Esophagus mucosa (tissue), 1 donor: ENCODE data around the gene PMS2. TPM values are rescaled to one million over a fixed set of nuclear protein-coding genes. Genes with fewer than 3 reads are reported as not detected.
"Not testable (repeated sequence)": the region's sequence is repeated elsewhere in the genome, so short reads cannot be mapped to it uniquely, and the experiment has no call there.

Experiments
- ATAC-seq: fragments of 200-7000 bp; cut with Tn5 transposase; one replicate; pipeline ENCODE4 v1.9.1; 2020
- total RNA-seq: library from RNA; stranded (reverse); gene quantifications from one replicate; pipeline ENCODE4 v1.2.4, GENCODE V29; 2023
- donor health status: DM: yes; HTN: yes; CAD: no.

Gene PMS2
- total RNA-seq, 1 donor from 2014 or later, result 9.5 TPM

DNA sequence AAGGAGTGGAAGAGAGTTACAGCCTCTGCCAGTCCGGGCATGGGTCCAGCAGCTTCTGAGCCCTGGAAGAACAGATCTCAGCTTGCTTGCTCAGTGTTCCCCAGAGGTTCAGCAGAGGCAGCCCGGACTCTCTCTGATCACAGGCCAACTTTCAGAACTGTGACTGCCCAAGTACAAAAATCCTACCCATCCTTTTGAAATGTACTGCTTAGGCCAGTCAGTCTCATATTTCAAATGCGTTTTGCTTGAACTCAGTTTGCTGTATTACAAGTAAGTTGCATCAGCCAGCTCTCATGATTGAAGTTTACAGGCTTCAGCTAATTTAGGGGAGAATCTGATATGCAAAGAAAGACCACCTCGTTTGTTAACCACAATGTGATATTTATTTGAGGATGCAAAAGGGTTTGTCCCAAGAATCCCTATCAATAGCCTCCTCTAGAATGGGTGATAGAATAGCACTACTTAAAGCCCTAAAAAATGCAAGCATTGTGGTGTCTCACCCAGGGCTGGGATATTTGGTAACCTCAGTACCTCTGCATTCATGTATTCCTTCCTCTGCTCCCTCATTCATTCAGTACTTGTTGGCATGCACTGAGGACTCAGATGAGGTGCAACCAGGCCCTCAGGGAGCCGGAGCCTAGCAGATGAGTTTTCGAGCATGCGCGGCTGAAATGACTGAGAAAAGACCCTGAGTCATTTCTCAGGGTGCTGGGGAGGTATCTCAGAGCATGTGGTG, 7.2 kb upstream of the PMS2 start:
- peak; percentile 83 for ATAC-seq

DNA sequence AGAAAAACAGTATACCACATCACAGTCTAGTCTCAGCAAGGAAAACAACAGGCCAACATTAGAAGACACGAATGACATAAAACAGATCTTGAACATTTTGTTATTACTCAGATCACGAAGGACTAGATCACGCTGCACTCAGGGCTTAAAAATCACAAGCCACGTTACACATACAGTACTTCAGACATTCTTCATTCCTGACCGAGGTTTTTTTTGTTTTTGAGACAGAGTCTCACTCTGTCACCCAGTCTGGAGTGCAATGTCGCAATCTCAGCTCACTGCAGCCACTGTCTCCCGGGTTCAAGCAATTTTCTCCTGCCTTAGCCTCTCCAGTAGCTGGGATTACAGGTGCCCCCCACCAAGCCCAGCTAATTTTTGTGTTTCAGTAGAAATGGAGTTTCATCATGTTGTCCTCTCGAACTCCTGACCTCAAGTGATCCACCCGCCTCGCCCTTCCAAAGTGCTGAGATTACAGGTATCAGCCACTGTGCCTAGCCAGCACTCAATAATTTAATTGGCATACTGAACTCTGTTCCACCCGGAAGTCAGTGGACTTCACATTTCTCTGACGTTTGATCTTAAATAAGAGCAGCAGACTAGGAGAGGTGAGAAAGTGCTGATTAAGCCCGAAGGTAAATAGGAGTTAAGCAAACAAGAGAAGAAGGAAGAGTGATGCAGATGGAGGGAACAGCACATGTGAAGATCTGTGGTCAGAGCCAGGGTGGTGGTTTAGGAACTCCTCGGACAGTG, 3.7 kb upstream of the PMS2 start:
- peak; percentile 36 for ATAC-seq

DNA sequence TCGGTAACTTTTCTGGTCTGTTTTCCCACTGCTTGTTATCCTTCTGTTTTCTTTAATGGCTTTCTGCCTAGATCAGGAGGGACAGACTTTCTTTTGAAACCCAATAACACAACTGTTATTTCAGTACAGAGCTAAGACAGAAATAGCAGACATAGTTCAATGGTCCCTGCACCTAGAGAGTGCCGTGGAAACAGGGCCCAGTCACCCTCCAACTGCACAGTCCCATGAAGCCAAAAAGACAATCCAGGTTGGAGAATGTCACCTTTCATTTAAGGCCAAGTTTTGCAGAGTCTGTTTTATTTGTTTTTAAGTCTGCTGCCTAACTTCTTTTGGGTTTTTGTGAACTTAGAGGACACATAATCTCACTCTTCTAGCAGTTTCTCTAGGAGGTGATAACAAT, 2.7 kb upstream of the PMS2 start:
- ATAC-seq, result no peak

DNA sequence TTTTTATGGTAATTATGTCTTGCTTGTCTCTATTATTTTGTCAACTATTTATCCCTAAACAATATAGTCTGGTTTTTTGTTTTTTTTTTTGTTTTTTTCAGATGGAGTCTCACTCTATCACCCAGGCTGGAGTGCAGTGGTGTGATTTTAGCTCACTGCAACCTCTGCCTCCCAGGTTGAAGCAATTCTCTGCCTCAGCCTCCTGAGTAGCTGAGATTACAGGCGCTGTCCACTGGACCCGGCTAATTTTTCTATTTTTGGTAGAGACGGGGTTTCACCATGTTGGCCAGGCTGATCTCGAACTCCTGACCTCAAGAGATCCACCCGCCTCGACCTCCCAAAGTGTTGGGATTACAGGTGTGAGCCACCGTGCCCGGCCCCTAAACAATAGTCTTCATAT, 1.5 kb upstream of the PMS2 start:
- not testable (repeated sequence) for ATAC-seq

DNA sequence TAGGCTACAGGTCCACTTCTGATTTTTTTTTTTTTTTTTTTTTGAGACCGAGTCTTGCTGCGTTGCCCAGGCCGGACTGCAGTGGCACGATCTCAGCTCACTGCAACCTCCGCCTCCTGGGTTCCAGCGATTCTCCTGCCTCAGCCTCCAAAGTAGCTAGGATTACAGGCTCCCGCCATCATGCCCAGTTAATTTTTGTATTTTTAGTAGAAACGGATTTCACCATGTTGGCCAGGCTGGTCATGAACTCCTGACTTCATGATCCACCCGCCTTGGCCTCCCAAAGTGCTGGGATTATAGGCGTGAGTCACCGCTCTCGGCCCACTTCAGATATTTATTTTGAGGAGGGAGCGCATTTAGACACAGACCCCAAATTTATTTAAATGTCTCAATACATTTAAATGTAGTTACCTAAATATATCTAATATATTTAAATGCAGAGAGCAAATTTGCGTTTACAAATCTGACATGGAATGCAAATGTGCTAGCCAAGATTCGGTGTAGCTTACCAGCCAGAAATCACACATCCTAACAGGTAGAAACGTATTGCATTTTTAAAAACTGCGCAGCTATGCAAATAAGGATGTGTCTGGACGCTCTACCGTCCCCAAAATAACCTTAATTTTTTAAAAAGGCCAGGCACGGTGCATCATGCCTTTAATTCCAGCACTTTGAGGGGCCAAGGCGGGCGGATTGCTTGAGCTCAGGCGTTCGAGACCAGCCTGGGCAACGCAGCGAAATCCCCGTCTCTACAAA, 836 bp downstream of the PMS2 start:
- not testable (repeated sequence) for ATAC-seq

DNA sequence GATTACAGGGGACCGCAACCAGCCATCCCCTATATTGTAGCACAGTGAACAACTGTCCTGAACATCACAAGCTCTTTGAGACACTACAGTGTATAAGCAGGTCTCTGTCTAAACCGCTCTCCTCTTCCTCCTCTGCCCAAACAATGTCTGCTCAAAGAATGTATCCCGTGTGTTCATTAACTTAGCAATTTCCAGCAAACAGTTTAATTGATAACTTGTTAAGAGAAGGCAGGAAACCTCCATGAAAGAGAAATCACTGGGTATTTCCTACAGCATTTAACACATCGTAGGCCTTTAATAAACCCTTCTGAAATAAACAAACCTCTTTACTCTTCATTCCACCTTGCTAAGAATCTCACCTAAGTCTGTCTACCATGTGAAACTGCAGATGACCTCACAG, 1.5 kb downstream of the PMS2 start:
- ATAC-seq, result no peak

DNA sequence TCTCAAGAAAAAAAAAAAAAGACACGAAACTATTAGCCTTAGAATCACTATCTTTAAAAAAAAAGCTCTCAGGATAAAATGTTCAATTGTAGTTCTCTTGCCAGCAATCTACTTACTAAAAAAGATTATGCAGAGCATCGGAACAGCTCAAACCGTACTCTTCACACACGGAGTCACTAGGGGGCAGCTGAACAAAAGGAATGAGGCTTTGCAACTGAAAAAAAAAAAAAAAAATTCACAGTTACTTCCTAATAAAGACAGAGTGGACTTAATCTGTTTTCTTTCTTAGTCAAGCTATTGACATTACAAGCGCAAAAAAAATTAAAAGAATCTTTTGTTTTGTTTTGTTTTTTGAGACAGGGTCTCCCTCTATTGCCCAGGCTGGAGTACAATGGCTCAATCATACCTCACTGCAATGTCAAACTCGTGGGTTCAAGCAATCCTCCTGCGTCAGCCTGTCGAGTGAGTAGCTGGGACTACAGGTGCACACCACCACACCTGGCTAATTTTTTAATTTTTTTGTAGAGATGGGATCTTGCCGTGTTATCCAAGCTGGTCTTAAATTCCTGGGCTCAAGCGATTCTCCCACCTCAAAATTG, 11.5 kb downstream of the PMS2 start:
- peak; percentile 71 for ATAC-seq

DNA sequence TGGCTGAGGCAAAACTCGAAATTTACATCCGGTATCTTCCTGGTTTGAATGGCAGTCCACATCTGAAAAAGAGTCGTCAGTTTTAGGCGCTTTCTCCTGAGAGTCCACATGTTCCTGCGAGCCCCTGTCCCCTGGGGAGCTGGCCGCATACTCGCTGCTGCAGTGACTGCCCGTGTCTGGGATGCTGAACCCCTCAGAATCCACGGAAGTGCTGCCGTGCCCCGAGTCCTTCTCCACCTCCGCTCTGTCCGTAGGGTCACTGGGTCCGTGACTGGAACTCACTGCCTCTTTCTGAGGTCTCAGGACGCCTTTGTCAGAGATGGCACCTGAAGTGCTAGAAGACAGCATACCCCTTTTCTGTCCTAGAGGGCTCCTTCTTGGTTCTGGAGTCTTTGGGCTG, 21.8 kb downstream of the PMS2 start:
- not testable (repeated sequence) for ATAC-seq

DNA sequence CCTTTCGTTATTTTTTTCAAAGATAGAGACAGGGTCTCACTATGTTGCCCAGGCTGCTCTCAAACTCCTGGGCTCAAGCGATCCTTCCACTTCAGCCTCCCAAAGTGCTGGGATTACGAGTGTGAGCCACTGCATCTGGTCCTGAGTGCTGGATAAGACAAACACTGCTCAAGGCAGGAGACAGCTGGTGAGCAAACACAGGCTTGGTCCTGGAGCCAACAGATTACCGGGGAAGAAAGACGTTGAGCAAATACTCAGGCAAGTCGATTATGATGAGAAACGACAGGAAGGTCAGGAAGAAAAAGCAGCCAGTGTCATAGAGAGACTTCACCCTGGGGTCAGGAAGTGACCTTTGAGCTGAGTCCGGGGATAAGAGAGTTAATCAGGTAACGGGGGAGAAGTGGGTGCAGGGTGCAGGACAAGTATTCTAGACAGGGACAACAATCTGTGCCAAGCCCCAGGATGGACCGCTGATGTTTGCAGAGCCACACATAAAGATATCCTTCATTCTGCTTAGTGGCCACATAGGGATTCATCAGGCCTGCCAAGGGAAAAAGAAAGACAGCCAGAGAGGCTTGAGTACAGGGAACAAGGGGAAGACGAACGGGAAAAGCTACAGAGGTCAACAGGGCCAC, 29.1 kb downstream of the PMS2 start:
- not testable (repeated sequence) for ATAC-seq

DNA sequence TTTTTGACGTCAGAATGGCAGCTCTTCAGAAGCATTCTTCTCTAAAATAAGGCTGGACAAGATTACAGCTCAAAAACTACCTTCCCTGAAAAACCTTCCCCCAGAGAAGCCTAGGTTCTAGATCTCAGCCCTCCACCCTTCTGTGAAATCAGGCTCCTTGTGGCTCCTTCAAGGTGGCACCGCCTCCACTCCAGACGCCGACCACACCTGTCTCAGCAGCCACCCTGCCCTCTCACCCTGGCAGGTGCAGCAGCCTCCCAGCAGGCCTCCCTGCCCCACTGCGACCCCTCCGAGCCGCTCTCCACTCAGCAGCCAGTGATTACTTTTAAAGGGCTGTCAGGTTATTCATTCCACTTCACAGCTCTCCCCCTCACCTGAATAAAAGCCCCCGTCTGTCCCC, 35.3 kb downstream of the PMS2 start:
- not testable (repeated sequence) for ATAC-seq

DNA sequence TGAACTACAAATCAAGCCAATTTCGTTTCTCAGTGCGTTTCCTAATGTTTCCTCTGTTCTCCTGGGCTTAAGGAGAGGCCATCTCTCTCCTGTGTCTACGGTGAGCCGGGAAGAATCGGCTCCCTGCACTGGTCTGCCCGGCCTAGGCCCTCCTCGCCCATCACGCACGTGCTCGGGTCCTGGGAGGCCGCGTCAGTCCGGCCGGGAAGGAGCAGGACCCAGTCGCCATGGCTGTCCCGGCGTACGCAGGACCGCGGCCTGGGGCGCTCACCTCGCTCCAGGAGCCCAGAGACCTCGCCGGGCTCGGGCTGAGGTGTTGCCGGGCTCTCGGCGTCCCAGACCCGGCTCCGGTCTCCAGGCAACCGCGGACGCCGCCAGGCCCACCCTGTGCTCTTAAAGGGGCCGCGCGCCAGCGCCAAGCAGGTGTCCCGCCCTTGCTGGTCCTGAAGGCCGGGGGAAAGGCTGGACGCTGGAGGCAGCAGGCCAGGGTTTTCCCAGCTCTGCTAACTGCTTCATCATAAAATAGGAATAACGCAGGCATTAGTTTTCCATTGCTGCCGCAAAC, 38.4 kb downstream of the PMS2 start, which contains the start of gene RSPH10B:
Gene RSPH10B (minus strand): TSS at position 343 of the 565 bp plus-strand sequence. CDS start 3,573 bp downstream, outside the sequence.
- ATAC-seq, result peak; percentile 35

DNA sequence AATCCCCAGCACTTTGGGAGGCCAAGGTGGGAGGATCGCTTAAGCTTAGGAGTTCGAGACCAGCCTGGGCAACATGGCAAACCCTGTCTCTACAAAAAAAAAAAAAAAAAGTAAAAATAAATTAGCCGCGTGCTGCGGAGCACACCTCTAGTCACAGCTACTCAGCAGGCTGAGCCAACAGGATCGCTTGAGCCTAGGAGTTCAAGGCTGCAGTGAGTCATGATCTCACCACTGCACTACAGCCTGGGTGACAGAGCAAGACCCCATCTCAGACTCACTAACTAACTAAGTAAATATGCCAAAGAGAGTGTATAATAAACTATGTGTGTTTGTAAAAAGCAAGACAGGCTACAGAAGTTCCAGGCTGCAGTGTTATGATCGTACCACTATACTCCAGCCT, 45.0 kb downstream of the PMS2 start:
- ATAC-seq, result not testable (repeated sequence)

DNA sequence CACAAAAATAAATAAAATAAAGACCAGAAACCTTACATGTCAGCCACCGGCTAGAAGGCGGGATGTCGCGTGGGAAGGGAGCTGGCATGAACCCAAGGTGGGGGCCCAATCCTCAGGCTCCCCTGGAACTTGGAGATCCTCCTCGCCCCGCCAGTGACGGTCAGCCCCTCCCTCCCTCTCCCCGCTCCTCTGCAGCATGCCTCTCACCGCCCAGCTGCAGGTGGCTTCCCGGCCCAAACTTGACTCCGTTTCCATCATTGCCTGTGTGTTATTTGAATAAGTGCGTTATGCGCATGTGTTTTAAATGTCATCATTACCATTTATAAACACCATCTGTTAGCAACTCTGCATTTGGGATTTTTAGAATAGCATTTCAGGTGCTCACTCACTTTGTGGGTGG, 45.6 kb downstream of the PMS2 start:
- not testable (repeated sequence) for ATAC-seq

DNA sequence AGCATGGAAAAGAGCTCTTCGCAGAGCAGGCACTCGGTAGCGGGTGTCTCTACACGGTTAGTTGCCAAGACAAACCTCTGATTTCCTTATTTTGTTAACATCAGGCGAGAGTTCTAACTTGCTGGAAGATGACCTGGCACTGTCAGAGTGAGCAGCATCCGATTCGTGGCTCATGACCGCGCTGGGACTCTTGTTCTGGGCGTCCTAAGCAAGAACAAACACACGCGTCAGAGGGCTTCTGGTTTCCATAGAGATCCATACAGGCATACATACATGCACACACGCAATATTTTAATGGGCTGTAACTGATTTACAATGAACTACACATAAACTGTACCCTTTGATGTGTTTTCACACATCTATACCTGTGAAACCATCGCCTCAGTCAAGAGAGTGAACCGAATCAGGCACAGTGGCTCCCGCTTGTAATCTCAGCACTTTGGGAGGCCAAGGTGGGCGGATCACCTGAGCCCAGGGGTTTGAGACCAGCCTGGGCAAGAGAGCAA, 73.9 kb downstream of the PMS2 start:
- ATAC-seq, result not testable (repeated sequence)

DNA sequence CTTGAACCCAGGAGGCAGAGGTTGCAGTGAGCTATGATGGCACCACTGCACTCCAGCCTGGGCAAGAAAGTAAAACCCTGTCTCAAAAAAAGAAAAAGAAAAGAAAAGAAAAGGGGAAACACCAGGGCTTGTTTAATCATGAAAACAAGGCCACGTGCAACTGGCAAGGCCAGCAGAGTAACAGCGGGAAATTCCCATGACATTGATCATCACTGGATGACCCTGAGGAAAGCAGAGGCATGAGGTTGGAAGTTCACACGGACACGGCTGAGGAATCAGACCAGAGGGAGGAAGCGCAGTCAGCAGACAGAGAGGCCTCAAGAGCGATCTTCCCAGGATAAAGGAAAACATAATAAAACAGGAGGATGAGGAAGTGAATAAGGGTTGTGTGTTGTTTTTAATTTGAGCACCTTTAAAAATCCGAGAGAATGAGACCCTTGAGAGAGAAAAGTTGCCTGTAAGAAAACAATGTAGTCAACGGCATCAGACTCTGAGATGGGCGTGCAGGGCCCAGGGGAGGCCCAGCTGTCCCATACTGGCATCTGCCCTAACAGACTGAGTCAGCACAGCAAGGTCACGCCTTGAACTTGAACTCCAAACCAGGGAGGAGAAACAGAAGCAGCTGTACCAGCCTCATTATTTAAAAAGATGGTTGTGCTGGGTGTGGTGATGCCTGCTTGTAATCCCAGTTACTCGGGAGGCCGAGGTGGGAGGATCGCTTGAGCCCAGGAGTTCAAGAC, 76.8 kb downstream of the PMS2 start:
- peak; percentile 80 for ATAC-seq

DNA sequence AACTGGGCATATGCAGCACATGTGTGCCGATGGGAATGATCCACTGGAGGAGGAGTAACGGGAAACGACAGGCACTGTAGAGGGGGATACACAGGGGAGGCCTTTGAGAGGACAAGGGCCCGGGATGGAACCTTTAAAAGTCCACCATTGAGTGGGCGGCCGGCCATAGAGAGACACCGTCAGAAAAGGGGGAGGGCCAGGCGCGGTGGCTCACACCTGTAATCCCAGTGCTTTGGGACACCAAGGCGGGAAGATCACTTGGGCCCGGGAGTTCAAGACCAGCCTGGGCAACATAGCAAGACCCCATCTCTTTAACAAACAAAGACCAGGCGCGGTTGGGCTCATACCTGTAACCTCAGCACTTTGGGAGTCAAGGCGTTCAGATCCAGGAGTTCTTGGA, 77.6 kb downstream of the PMS2 start:
- ATAC-seq, result not testable (repeated sequence)

DNA sequence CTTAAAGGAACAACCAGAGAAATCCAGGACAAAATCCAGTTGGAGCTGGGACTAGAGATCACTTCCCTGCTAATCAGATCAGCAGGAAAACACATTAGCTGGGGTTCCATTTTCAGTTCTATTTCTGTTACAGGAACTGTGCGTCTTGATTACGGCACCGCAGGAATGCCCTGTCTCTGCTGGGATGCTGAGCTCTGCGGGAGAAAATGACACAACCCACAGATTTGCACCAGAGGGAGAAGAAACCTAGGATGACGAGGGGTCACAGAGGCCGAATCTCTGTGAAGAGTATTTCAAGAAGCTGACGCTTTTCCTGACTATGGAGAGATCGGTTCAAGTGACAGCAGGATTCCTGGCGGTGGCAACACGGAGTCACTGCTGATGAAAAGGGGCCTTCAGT, 78.6 kb downstream of the PMS2 start:
- ATAC-seq, result not testable (repeated sequence)

DNA sequence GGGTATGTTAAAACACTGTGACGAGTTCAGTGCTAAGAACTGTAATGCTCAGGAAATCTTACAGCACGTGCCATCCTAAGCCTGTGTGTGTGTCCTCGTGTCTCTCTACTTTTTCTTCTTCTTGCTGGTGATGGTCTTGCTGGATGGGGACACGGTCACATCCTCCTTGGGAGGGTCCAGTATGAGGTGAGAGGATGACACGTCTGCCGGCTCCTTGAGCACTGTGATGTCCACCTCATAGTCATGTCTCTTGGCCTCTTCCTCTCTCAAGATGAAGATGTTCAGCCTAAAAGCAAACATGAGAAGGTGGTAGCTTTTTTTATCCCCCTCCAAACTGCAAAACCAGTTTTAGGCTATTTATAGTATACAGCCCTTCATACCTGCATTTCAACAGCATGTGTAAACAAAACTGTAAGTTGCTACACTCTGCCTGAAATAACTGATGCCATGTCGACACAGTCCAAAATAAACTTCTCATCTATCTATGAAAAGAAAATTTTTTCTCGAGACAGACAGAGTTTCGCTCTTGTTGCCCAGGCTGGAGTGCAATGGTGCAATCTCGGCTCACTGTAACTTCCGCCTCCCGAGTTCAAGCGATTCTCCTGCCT, 82.5 kb downstream of the PMS2 start:
- not testable (repeated sequence) for ATAC-seq

DNA sequence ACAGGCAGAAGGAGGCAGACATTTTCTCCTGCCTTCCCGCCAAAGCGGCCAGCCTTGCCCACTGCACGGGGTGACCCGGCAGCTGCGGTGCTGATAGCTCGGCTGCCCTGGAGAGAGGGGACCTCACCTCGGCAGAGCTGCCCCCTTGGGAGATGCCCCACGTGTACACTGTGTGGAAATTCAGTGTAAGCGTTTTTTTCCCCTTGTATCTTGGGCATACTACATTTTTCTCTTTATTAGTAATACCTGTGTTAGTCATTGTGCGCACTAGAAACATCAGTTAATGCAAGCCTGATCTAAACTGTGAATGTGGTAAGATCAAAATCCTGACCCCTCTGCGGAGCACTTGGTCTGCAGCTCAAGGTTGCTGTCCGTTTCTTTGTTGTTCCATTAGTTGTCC, 84.2 kb downstream of the PMS2 start:
- ATAC-seq, result not testable (repeated sequence)

DNA sequence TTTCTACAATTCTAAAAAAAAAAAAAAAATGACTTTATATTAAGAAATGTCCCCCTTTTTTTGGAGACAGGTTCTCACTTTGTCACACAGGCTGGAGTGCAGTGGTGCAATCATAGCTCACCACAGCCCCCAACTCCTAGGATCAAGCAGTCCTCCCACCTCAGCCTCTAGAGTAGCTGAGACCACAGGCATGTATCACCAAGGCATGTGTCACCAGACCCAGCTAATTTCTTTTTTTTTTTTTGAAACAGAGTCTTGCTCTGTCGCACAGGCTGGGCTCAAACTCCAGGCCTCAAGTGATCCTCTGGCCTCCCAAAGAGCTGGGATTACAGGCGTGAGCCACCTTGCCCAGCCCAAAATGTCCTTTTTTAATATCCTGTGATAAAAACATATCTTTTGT, 84.7 kb downstream of the PMS2 start:
- not testable (repeated sequence) for ATAC-seq
